Embryonic facial prominence (tissue), 1 donor: ENCODE measurements around the gene ALAD.
"Not testable (repeated sequence)": the region's sequence is repeated elsewhere in the genome, so short reads cannot be mapped to it uniquely, and the experiment has no call there.

ENCODE experiments used
- DNase-seq: peaks from one replicate; pipeline ENCODE4 v3.0.0-alpha.2; 2016; ENCODE audit errors: extremely low spot score

ALAD gene

DNA sequence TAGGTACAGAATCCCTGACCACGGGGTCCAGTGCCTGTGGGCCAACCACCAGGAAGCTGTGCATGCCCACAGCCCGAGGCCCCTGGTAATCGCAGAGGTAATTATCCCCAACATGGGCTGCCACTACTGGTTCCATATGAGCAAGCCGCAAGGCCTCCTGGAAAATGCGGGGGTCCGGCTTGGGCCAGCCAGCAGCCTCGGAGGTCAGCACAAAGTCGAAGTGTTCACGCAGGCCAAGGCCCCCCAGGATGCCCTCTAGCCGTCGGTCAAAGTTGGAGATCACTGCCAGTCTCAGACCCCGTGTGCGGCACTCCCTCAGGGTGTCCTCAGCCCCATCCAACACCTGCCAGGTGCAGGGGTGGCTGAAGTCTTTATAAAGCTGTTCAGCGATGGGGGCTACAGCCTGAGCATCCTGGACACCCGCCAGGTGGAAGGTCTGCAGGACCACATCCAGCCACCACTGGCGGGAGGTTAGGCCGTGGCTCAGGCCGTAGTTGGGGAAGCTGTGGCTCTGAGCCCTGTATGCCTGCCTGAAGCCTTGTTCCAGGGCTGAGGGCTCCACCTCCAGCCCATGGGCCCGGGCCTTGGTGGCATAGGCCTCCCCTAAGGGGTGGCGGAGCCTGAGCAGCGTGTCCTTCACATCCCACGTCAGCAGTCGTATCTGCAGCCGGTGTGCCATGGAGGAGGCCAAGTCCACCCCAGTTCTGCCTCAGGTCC is 27.2 kb downstream of the ALAD start:
- DNase-seq: no peak

DNA sequence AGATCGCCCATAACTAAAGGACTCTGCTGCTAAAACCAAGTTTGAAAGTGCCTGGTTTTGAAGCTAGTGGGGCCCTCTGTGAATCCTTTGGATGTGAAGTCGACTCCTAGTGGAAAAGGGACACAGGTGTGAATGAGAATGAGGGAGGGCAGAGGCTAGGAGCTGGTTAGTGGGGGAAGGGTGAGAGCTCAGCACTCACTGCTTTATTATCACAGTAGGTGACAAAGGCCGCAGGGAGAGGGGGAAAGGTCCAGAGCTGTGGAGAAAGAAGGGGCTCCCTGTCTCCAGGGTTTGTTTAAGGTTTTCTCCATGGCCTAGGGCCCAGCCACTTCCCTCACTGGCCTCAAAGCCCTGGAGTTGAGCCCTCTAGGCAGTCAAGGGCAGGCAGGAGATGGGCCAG is 27.8 kb downstream of the ALAD start:
- no peak for DNase-seq

GRCh38 chr9:113372059-113372458 is 29.0 kb downstream of the ALAD start:
- DNase-seq: no peak

GRCh38 chr9:113370806-113371325 is 30.2 kb downstream of the ALAD start:
- DNase-seq: no peak

DNA sequence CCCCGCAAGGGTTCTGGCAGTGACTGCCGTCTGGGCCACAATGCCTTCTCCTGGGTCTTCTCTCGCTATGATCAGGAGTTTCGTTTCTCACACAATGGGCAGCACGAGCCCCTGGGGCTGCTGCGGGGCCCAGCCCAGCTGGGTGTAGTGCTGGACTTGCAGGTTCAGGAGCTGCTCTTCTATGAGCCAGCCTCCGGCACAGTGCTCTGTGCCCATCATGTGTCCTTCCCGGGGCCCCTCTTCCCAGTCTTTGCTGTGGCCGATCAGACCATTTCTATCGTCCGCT is 31.3 kb downstream of the ALAD start:
- DNase-seq: no peak

GRCh38 chr9:113368982-113369854 is 31.9 kb downstream of the ALAD start:
- DNase-seq: no peak

DNA sequence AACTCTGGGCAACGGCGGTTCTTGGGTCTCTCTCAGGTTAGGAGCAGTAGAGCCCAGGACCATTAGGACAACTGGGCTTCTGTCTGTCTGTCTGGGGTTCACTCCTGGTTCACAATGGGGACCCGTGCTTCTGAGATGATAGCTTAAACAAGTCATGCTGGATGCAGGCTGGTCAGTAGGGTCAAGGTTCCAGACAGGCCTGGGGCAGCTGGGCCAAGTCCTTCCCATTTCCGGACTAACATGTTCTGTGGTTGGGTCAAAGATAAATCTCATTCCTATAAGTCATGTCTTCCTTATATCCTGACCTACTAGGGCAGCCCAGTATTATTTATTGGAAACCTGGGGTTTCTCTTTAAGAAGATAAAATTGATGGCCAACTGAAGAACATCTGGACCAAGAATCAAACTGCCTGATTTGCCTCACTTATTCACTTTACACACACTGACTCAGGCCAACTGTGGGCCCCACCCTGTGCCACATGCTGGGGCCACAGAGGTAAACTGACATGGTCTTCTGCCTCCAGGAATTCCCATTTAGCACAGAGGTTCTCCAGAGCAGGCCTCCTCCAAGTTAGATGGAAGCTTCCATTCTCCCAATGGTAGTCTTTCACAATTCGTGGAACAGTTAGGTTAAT is 32.6 kb downstream of the ALAD start:
- DNase-seq: no peak

DNA sequence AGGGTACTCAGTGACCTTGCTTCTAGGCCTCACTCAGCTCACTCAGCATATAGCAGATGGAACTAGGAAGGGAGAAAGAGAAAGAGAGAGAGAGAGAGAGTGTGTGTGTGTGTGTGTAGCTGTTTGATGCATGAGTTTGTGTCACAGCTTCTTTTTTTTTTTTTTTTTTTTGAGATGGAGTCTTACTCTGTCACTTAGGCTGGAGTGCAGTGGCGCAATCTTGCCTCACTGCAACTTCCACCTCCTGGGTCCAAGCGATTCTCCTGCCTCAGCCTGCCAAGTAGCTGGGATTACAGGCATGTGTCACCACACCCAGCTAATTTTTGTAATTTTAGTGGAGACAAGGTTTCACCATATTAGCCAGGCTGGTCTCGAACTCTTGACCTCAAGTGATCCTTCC is 35.4 kb downstream of the ALAD start:
- not testable (repeated sequence) for DNase-seq

GRCh38 chr9:113364951-113365350 is 36.1 kb downstream of the ALAD start:
- no peak for DNase-seq

- no peak for DNase-seq
Observed at GRCh38 chr9:113363336-113363735, 37.7 kb downstream of the ALAD start.

- DNase-seq: no peak
Observed at GRCh38 chr9:113361304-113362018, 39.6 kb downstream of the ALAD start.

- no peak for DNase-seq
Observed at GRCh38 chr9:113360242-113360842, 40.7 kb downstream of the ALAD start.

GRCh38 chr9:113359385-113359784 is 41.7 kb downstream of the ALAD start:
- DNase-seq: no peak

GRCh38 chr9:113356686-113357292 is 44.3 kb downstream of the ALAD start:
- no peak for DNase-seq

DNA sequence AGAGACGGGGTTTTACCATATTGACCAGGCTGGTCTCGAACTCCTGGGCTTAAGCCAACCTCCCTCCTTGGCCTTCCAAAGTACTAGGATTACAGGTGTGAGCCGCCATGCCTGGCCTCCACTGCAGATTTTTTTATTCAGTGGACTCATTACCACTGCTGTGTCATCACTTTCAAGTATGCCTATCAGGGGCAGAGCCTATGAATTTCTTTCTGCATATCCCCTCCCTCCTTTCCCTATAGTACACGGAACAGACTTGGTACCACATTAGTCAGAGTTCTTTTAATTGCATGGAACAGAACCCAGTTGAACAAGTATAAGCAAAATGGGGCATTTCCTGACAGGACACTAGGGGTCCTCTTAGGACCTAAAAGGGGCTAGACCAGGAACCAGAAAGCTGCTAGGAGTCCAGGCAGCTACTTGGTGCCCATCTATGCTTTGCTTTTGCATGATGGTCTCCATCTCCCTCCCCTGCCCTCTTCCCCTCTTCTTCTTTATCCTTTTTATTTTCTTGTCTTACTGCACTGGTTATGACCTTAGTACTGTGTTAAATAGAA is 46.0 kb downstream of the ALAD start:
- DNase-seq: no peak

DNA sequence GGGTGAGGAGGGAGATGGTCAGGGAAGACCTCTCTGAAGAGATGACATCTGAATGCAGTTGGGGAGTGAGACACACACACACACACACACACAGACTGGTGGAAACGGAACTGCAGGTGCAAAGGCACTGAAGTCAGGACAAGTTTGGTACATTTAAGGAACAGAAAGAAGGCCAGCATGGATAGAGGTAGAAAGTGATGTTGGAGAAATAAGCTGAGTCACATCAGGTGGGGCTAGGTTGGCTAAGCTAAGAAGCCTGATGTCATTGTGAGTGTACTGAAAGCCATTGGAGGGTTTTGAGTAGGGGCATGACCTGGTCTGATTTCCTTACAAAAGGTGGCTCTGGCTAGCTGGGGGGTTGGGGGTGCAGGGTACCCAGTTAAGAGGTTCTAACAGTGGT is 48.7 kb downstream of the ALAD start:
- no peak for DNase-seq

DNA sequence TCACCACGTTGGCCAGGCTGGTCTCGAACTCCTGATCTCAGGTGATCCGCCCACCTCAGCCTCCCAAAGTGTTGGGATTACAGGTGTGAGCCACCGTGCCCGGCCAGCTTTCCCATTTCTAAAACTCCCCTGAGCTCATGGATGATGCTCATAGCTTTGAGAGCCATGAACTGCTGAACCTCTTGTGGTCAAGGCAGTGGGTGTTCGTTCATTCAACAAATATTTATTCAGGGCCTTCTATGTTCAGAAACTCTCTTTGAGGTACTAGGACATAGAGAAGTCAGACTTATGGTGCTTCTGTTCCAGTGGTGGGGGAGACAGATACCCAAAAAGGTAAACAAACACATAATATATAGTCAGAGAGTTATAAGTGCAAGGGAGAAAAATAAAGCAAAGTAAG is 49.1 kb downstream of the ALAD start:
- no peak for DNase-seq

DNA sequence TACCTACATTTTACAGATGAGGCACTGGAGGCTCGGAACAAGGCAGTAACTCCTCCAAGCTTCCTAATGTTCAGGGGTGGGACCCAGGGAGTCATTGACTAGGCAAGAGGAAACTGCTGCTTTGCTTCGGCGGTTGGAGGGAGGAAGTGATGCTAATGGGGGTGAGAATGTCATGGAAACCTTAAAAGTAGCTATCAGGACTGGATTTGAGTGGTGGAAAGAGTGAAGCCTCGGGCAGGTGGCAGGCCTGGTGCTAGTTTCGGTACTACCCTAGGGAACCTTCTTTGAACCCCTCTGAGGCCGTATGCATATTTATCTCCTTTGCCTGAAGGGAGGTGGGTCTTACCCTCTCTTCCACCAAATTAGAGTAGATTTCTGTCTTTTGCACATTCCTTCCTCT is 50.1 kb downstream of the ALAD start:
- no peak for DNase-seq

- no peak for DNase-seq
Observed at GRCh38 chr9:113350107-113350661, 50.9 kb downstream of the ALAD start.

GRCh38 chr9:113349445-113350094 is 51.5 kb downstream of the ALAD start, which contains the start of gene BSPRY:
Gene BSPRY, plus strand, starts transcription at chr9:113349541. Its CDS starts 39 bp downstream, at chr9:113349580.
- DNase-seq: peak; percentile 36
